ENCODE results near the gene GRB7.
A peak's percentile ranks its signal among the peaks of the same experiment; 100 is the strongest.
"Not testable (repeated sequence)": the region's sequence is repeated elsewhere in the genome, so short reads cannot be mapped to it uniquely, and the experiment has no call there.

GRB7 gene

GRCh38 chr17:39709998-39710964, 27.5 kb upstream of the GRB7 start:
- no peak for DNase-seq

GRCh38 chr17:39711071-39711470, 26.7 kb upstream of the GRB7 start:
- DNase-seq = not testable (repeated sequence)

- DNase-seq = no peak
Measured at GRCh38 chr17:39711851-39712250, 25.9 kb upstream of the GRB7 start.

- no peak for DNase-seq
Measured at GRCh38 chr17:39714234-39714633, 23.5 kb upstream of the GRB7 start.

- no peak for DNase-seq
Measured at GRCh38 chr17:39715375-39716072, 22.2 kb upstream of the GRB7 start.

GRCh38 chr17:39716073-39716818, 21.5 kb upstream of the GRB7 start:
- no peak for DNase-seq

- no peak for DNase-seq
Measured at GRCh38 chr17:39716879-39717536, 20.7 kb upstream of the GRB7 start.

- DNase-seq = no peak
Measured at GRCh38 chr17:39717660-39718059, 20.1 kb upstream of the GRB7 start.

GRCh38 chr17:39719563-39720355, 18.0 kb upstream of the GRB7 start:
- DNase-seq = no peak

GRCh38 chr17:39722104-39722503, 15.6 kb upstream of the GRB7 start:
- no peak for DNase-seq

GRCh38 chr17:39722965-39723848, 14.5 kb upstream of the GRB7 start:
- DNase-seq = no peak

GRCh38 chr17:39724731-39725130, 13.0 kb upstream of the GRB7 start:
- DNase-seq = no peak

GRCh38 chr17:39725923-39726322, 11.8 kb upstream of the GRB7 start:
- not testable (repeated sequence) for DNase-seq

GRCh38 chr17:39726617-39727016, 11.1 kb upstream of the GRB7 start:
- no peak for DNase-seq

GRCh38 chr17:39727556-39727955, 10.2 kb upstream of the GRB7 start:
- DNase-seq = no peak

- no peak for DNase-seq
Measured at GRCh38 chr17:39729280-39729851, 8.4 kb upstream of the GRB7 start.

- DNase-seq = peak; percentile 98
Measured at GRCh38 chr17:39730095-39730921, 7.4 kb upstream of the GRB7 start, which contains the start of gene MIEN1. MIEN1 (minus strand) TSS chr17:39730532; CDS start chr17:39730495, 37 bp downstream.

GRCh38 chr17:39732586-39732985, 5.2 kb upstream of the GRB7 start:
- no peak for DNase-seq

- DNase-seq = no peak
Measured at GRCh38 chr17:39735882-39736281, 1.9 kb upstream of the GRB7 start.
